Natural killer cell (primary cell): Measurements from ENCODE around the gene ABR. TPM values are rescaled to one million over a fixed set of nuclear protein-coding genes. Genes with fewer than 3 reads are reported as not detected.

Source experiments
- ATAC-seq, 3 donors: fragments of 150-1000 bp in 2 of 3; fragments of 200-7000 bp in 1 of 3; cut with Tn5 transposase; 1 replicate in 1 of 3; 2 replicates in 2 of 3; pipeline ENCODE4 v1.10.0; 2021; ENCODE audit warnings: mild to moderate bottlenecking in 2 of 3, moderate library complexity in 2 of 3
- DNase-seq, 2 donors: peaks; one replicate each; pipeline versions ENCODE4 v3.0.0 to v3.0.0-alpha.2; 2013 to 2021; ENCODE audit warnings: mixed read lengths in 1 of 2
- H3K27ac ChIP-seq: one replicate; pipeline ENCODE4 v1.5.1; 2013; ENCODE audit warnings: mild to moderate bottlenecking, low read length
- H3K27me3 ChIP-seq: one replicate; pipeline ENCODE4 v1.6.1; 2013; ENCODE audit warnings: low read length; ENCODE audit not compliant: control insufficient read depth, insufficient read depth
- H3K36me3 ChIP-seq: one replicate; pipeline ENCODE4 v1.6.1; 2013; ENCODE audit warnings: low read length; ENCODE audit not compliant: control insufficient read depth, insufficient read depth
- H3K4me1 ChIP-seq: one replicate; pipeline ENCODE4 v1.6.1; 2013; ENCODE audit warnings: low read length; ENCODE audit not compliant: control insufficient read depth, insufficient read depth
- H3K4me3 ChIP-seq: one replicate; pipeline ENCODE4 v1.5.1; 2013; ENCODE audit warnings: low read length
- H3K9me3 ChIP-seq: one replicate; pipeline ENCODE4 v1.6.1; 2013; ENCODE audit warnings: low read length; ENCODE audit not compliant: control insufficient read depth, insufficient read depth
- H3K27ac Mint-ChIP-seq, 2 donors: one replicate each; pipeline ENCODE4 v1.8.0; 2022; ENCODE audit warnings: mild to moderate bottlenecking in 2 of 2, mixed read lengths in 2 of 2, moderate library complexity in 1 of 2
- H3K27me3 Mint-ChIP-seq, 2 donors: one replicate each; pipeline ENCODE4 v1.8.0; 2022; ENCODE audit warnings: low read depth in 2 of 2, mixed read lengths in 2 of 2
- H3K36me3 Mint-ChIP-seq: one replicate; pipeline ENCODE4 v1.8.0; 2022; ENCODE audit warnings: mixed read lengths
- H3K4me1 Mint-ChIP-seq, 2 donors: one replicate each; pipeline ENCODE4 v1.8.0; 2022; ENCODE audit warnings: mixed read lengths in 2 of 2
- H3K4me3 Mint-ChIP-seq: one replicate; pipeline ENCODE4 v1.8.0; 2022; ENCODE audit warnings: mild to moderate bottlenecking, moderate library complexity, mixed read lengths
- H3K9me3 Mint-ChIP-seq, 2 donors: one replicate each; pipeline ENCODE4 v1.8.0; 2022; ENCODE audit warnings: mixed read lengths in 2 of 2
- WGBS: methylation state at CpG from one replicate; pipeline ENCODE4 v1.1.7; 2013; ENCODE audit warnings: missing lambda C conversion rate; ENCODE audit not compliant: insufficient coverage; 5-methylcytosine and 5-hydroxymethylcytosine counted together
- intact Hi-C: fragments of 100-400 bp; cut with micrococcal nuclease; formaldehyde crosslinking; loops from one replicate; pipeline ENCODE4 v1.14.2; 2022
- total RNA-seq, 4 donors: library from RNA; stranded (reverse); fragments of 120-200 nt in 1 of 4; gene quantifications; one replicate each; pipeline versions ENCODE4 v1.2.3 to v1.2.4, GENCODE V29; 2013 to 2022
- TF ChIP-seq, protein P1 (sequence below): fragments of 200-600 bp; IDR thresholded peaks from one replicate; pipeline ENCODE4 v1.8.0; 2022; ENCODE audit warnings: antibody characterized with exemption

ABR gene
- total RNA-seq, 3 donors from 2014 or later (not counting 1 experiment from before 2014, with no cell fraction given) = 155 to 215 (median 163) TPM

DNA sequence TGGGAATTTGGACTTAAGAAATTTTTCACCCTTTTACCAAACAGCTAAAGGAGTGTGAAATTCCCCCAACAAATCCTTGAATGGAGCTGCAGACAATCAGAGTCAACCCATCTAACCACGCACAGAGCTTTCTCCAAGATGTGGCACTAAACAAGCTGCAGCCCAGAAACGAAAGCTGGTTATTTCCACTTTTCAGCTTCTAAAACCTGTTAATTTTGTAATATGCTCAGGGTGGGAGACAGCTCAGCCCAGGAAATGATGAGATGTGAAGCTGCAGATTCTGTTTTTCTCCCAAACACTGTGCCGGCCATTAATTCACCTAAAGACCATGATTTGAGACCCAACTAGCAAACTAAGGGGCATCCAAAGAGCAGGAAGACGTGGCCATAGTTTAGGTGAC, 33.2 kb upstream of the ABR start:
- H3K27me3 ChIP-seq = no peaks in the 10 kb centered on the region
- DNase-seq = no peak
- peak overlapping the region; percentile 11 for H3K27ac ChIP-seq
- no peaks in the 10 kb centered on the region for H3K36me3 ChIP-seq
- Mint-ChIP-seq H3K4me3 (no peak overlapping the region), H3K9me3 (no peaks in the 10 kb centered on the region), H3K4me1 (peaks cover 5 to 8% of the 10 kb centered on the region in 2 donors), H3K36me3 (no peaks in the 10 kb centered on the region), H3K27ac (peak overlapping the region; percentile 18 to 52), H3K27me3 (peaks cover 0 to 2% of the 10 kb centered on the region in 2 donors)
- H3K9me3 ChIP-seq = no peaks in the 10 kb centered on the region
- 43% methylated on average over 4 of the region's 4 CpGs for WGBS
- no peak overlapping the region for H3K4me3 ChIP-seq
- intact Hi-C loops = no loop called here
- ATAC-seq = peak in 2 of 3 donors; percentile 47 to 69
- TF ChIP-seq, protein P1, sequence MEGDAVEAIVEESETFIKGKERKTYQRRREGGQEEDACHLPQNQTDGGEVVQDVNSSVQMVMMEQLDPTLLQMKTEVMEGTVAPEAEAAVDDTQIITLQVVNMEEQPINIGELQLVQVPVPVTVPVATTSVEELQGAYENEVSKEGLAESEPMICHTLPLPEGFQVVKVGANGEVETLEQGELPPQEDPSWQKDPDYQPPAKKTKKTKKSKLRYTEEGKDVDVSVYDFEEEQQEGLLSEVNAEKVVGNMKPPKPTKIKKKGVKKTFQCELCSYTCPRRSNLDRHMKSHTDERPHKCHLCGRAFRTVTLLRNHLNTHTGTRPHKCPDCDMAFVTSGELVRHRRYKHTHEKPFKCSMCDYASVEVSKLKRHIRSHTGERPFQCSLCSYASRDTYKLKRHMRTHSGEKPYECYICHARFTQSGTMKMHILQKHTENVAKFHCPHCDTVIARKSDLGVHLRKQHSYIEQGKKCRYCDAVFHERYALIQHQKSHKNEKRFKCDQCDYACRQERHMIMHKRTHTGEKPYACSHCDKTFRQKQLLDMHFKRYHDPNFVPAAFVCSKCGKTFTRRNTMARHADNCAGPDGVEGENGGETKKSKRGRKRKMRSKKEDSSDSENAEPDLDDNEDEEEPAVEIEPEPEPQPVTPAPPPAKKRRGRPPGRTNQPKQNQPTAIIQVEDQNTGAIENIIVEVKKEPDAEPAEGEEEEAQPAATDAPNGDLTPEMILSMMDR = no peak
- H3K4me1 ChIP-seq = peaks cover 24% of the 10 kb centered on the region

DNA sequence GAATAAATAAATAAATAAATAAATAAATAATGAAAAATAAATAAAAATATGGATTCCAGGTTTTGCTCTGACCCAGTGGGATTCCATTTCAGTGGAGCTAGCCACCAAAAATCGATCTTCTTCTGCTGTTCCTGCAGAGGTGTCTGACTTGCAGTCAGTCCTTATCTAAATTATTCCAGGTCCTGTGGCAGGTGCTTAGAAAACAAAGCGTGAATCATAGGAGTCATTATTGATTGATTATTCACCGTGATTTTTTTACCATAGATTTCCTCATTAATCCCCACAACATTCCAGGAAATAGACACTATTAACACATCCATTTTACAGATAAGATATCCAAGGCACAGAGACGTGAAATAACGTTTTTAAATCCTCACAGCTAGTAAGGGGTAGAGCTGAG, 31.5 kb upstream of the ABR start:
- Mint-ChIP-seq H3K4me1 (peaks cover 5 to 8% of the 10 kb centered on the region in 2 donors), H3K9me3 (no peaks in the 10 kb centered on the region), H3K4me3 (no peak overlapping the region), H3K36me3 (no peaks in the 10 kb centered on the region), H3K27me3 (no peaks in the 10 kb centered on the region), H3K27ac (no peak overlapping the region)
- ATAC-seq (no peak), DNase-seq (no peak)
- no peaks in the 10 kb centered on the region for H3K9me3 ChIP-seq
- no peak overlapping the region for H3K4me3 ChIP-seq
- no peak overlapping the region for H3K27ac ChIP-seq
- intact Hi-C loops = no loop called here
- no peaks in the 10 kb centered on the region for H3K36me3 ChIP-seq
- peaks cover 30% of the 10 kb centered on the region for H3K4me1 ChIP-seq
- TF ChIP-seq, protein P1 = no peak
- 96% methylated on average over 5 of the region's 5 CpGs for WGBS
- H3K27me3 ChIP-seq = no peaks in the 10 kb centered on the region

DNA sequence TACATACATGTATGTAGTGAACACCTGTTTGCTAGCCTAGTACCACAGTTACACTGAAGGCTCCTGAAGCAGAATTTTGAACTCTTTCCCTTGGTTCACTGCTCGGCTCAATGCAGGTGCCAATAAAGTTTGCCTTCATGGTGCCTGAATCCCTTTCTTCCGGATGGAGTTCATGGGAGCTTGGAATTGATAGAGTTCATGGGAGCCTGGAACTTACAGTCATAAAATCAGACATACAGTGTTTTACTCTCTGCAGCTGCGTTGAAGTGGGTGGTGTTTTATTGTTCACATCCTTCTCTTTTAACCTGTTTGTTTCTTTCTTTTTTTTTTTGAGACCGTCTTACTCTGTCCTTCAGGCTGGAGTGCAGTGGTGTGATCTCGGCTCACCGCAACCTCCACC, 29.2 kb upstream of the ABR start:
- Mint-ChIP-seq H3K4me1 (peaks cover 5 to 8% of the 10 kb centered on the region in 2 donors), H3K4me3 (no peak overlapping the region)
- no peak for ATAC-seq

More for the DNA sequence above, 29.2 kb upstream of the ABR start:
- intact Hi-C loops = no loop called here
- Mint-ChIP-seq H3K36me3 (no peaks in the 10 kb centered on the region), H3K27me3 (no peaks in the 10 kb centered on the region), H3K27ac (no peak overlapping the region), H3K9me3 (no peaks in the 10 kb centered on the region)
- Histone ChIP-seq H3K9me3 (no peaks in the 10 kb centered on the region), H3K27me3 (no peaks in the 10 kb centered on the region), H3K4me3 (no peak overlapping the region), H3K36me3 (no peaks in the 10 kb centered on the region), H3K4me1 (peaks cover 37% of the 10 kb centered on the region), H3K27ac (no peak overlapping the region)
- TF ChIP-seq, protein P1 = no peak
- 98% methylated on average over 5 of the region's 6 CpGs for WGBS
- DNase-seq = no peak
